Endometrial microvascular endothelial cells (primary cell): ENCODE measurements around the gene CYP2A13. TPM values are rescaled to one million over a fixed set of nuclear protein-coding genes. Genes with fewer than 3 reads are reported as not detected.
"Not testable (repeated sequence)": the region's sequence is repeated elsewhere in the genome, so short reads cannot be mapped to it uniquely, and the experiment has no call there.

ENCODE experiments used
- in situ Hi-C: cut with HindIII; loops from 2 replicates; pipeline ENCODE4 v1.10.0; 2017; ENCODE audit warnings: low sequenced_read_pairs, low pct_unique_long_range_greater_than_20kb; ENCODE audit errors: inconsistent ontology term
- total RNA-seq: library from RNA; depleted of rRNA; stranded (reverse); fragments of >200 nt; gene quantifications from one replicate; pipeline ENCODE4 v1.2.3, GENCODE V29; 2015; ENCODE audit errors: inconsistent ontology term

The CYP2A13 gene, protein sequence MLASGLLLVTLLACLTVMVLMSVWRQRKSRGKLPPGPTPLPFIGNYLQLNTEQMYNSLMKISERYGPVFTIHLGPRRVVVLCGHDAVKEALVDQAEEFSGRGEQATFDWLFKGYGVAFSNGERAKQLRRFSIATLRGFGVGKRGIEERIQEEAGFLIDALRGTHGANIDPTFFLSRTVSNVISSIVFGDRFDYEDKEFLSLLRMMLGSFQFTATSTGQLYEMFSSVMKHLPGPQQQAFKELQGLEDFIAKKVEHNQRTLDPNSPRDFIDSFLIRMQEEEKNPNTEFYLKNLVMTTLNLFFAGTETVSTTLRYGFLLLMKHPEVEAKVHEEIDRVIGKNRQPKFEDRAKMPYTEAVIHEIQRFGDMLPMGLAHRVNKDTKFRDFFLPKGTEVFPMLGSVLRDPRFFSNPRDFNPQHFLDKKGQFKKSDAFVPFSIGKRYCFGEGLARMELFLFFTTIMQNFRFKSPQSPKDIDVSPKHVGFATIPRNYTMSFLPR
- not detected for total RNA-seq

DNA sequence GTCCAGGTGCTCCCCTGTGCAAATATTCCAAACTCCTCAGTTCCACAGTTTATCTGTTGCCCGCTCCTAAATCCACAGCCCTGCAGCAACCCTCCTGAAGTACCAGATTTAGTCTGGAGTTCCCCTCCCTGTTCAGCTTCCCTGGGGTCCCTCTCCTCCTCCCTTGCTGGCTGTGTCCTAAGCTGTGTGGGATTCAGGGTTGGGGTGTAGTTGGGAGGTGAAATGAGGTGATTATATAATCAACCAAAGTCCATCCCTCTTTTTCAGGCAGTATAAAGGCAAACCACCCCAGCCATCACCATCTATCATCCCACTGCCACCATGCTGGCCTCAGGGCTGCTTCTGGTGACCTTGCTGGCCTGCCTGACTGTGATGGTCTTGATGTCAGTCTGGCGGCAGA is at the start of gene CYP2A13:
TSS of gene CYP2A13 (plus strand) at position 301 of the 400 bp plus-strand sequence. CDS start at position 322, 21 bp downstream.
- in situ Hi-C loops = no loop called here

DNA sequence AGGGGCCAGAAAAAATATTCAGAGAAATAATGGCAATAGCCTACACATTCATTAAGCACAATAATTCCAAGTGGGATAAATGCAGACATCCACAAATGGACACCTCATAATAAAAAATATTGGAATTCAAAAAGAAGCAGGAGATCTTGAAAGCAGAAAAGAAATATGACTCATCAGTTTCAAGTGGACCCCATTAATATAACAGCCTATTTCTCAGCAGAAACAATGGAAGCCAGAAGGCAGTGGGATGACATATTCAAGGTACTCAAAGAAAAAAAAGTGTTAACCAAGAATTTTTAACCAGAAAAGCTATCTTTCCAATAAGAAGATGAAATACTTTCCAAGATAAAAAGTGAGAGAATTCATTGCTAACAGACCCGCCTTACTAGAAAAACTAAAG is 48.4 kb upstream of the CYP2A13 start:
- in situ Hi-C loops = no loop called here

DNA sequence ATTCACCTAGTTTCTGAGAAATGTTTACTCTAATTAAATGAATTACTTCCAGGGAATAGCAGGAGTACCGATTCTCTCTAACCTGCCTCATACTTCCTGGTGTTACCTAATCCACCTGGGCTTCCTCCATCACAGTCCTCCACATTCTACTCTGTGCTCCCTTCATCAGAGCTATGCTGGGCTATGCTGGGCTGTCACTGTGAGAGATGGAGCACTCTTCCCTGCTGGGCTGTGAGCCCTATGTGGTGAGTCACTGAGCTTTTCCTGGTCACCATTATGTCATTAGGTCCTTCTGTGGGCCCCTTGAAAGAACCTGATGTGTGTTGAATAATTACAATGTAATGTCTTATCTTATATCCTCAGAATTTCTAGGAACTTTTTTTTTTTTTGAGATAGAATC is 43.2 kb upstream of the CYP2A13 start:
- in situ Hi-C loops = not testable (repeated sequence)

DNA sequence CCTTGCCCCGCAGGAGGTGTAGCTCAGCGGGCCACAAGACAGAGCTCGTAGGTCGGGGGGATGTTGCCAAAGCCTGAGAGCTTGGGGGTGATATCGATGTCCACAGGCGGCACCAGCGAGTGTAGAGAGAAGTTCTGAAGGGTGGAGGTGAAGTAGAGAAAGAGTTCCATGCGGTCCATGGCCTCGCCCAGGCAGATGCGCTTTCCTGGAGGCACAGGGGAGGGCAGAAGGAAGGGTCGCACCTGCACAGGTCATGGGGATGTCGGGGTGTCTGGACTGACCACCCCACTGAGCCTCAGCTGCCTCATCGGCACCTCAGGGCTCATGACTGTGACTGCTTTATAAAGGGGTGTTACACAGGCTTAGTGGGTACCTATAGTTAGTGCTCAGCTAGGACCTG is 37.8 kb upstream of the CYP2A13 start:
- in situ Hi-C loops = no loop called here

DNA sequence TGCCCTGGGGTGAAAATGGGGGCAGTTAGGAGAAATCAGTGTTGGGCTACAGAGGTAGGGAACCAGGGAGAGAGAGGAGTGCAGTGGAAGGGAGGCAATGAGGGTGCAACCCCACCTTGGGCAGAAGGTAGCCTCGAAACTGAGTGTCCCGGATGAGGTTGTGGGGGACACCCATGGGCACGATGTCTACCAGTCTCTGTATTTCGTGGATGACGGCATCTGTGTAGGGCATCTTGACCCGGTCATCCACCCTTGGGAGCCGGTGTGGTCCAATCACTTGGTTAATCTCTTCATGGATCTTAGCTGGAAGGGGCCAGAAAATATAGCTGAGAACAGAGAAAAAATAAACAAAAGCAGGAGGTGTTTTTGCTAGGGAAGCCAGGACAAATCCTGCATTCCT is 36.1 kb upstream of the CYP2A13 start:
- in situ Hi-C loops = not testable (repeated sequence)

DNA sequence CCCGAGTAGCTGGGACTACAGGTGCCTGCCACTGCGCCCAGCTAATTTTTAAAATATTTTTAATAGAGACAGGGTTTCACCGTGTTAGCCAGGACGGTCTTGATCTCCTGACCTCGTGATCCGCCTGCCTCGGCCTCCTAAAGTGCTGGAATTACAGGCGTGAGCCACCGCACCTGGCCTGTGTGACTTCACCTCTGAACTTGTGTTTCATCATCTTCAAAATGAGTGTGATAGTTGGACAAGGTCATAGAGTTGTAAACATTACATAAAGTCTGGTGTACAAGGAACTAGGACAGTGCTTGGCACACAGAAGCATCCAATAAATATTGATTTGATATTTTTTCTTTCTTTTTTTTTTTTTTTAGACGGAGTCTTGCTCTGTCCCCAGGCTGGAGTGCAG is 34.9 kb upstream of the CYP2A13 start:
- in situ Hi-C loops = not testable (repeated sequence)

DNA sequence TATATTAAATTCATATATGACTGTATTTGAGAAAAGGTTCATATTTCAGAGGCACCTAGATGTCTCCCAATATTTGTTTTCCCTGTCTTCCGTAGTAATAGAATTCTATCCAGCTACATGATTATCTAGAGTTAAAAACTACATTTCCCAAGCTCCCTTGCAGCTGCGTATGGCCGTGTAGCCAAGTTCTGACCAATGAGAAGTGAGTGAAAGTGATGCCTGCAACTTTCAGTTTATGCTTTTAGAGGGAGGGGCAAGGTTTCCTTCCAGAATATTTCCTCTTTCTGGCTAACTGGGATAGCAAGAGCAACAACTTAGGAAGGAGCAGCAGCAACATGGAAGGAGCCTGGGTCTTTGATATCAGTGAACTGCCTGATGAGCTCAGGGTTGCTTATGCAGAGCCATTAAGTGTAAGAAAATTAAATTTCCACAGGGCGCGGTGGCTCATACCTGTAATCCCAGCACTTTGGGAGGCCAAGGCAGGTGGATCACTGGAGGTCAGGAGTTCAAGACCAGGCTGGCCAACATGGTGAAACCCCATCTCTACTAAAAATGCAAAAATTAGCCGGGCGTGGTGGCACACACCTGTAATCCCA is 23.2 kb upstream of the CYP2A13 start:
- in situ Hi-C loops = no loop called here

DNA sequence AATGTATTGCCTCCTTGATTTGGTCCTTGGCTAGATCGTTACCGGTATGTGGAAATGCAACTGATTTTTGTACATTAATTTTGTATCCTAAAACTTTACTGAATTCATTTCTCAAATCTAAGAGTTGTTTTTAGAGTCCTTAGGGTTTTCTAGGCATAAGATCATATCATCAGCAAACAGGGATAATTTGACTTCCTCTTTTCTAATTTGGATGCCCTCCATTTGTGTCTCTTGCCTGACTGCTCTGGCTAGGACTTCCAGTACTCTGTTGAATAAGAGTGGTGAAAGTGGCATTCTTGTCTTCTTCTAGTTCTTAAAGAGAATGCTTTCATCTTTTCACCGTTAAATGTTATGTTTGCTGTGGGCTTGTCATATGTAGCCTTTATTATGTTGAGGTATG is 12.0 kb upstream of the CYP2A13 start:
- in situ Hi-C loops = no loop called here

DNA sequence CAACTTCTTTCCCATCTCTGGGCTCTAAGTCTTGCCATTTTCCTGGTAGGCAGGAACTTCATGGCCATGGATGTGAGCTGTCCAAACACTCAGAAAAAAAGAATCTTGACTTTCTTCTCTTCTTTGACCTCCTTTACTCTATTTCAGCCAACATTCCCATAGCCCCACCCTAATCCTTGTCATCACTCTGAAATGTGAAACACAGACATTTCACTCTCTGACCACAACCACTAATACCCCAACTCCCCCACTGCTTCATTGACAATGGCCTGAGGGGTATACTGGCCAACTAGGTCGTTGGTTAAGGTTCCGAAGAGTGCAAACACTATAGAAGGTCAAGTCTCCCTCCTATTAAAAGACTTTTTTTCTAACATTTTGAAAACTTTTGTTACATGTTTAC is 4.7 kb upstream of the CYP2A13 start:
- in situ Hi-C loops = no loop called here

DNA sequence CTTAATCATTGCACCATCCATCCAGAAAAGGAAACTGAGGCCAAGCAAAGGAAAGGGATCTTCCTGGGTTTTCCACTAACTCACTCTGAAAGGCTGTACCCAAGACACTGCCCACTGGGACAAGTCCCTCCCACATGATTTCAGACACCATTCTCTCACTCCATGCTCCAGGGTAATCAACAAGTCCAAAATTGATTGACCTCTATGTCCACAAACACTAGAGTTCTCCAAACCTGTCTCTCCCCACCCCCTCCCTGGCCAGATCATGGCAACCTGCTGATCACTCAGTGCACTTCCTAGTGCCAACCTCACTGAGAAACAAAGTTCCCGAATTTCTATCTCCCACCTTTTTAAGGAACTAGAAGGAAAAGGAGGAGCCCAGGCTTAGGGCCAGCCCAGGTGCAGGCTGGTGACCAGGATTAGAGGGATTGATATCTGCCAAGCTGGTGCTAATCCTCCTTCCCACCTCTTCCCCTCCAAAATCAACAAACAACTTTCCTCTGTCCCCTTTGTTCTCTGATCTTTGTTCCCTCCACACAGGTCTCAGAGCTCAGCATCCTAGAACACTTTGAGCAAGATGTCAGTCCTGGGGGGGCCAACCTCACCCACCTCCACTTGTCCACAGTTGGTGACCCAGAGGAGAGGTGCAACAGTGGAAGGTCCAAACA is 2.4 kb upstream of the CYP2A13 start:
- in situ Hi-C loops = no loop called here

DNA sequence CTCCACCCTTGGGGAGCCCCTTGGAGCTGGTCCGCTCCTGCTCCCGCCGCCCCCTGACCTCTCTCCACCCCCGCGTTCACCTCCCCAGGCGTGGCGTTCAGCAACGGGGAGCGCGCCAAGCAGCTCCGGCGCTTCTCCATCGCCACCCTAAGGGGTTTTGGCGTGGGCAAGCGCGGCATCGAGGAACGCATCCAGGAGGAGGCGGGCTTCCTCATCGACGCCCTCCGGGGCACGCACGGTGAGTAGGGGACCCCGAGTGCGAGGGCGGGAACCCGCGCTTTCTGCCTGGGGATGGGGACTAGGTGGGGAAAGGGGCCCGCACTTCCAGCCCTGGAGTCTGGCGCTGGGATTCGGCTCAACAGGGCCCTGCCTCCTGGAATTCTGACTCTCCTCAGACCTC is 1.7 kb downstream of the CYP2A13 start:
- in situ Hi-C loops = no loop called here

DNA sequence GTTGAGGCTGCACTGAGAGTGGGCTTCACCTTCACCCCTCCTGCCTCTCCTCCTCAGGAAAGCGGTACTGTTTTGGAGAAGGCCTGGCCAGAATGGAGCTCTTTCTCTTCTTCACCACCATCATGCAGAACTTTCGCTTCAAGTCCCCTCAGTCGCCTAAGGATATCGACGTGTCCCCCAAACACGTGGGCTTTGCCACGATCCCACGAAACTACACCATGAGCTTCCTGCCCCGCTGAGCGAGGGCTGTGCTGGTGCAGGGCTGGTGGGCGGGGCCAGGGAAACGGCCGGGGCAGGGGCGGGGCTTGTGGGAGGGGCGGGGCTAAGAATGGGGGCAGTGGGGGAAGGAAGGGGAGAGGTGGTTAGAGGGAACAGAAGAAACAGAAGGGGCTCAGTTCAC is 7.5 kb downstream of the CYP2A13 start:
- in situ Hi-C loops = no loop called here

DNA sequence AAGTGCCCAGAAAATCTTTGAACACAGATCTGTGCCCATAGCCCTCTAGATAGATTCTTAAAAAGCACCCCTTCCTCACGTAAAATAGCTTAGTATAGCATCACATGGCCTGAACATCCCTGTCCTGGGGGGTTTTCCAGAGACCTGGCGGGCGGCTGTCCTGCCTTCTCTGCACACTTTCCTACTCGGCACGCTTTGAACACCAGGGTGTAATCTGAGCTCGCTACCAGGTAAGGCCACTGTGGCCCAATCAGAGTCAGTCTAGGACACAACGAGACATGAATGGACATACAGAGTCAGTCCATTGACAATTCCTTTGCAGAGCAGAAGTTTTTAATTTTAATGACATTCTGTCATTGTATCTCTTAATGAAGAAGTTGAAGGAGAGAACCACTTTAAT is 8.1 kb downstream of the CYP2A13 start:
- in situ Hi-C loops = no loop called here

DNA sequence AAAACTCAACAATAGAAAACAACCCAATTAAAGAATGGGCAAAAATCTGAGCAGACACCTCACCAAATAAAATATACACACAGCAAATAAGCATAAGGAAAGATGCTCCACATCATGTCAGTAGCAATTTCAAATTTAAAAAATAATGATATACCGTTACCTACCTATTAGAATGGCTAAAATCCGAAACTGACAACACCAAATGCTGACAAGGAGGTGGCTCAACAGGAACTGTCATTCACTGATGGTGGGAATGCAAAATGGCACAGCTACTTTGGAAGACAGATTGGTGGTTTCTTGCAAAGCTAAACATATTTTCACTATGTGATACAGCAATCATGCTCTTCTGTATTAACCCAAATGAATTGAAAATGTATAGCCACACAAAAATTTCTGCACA is 9.1 kb downstream of the CYP2A13 start:
- in situ Hi-C loops = no loop called here

DNA sequence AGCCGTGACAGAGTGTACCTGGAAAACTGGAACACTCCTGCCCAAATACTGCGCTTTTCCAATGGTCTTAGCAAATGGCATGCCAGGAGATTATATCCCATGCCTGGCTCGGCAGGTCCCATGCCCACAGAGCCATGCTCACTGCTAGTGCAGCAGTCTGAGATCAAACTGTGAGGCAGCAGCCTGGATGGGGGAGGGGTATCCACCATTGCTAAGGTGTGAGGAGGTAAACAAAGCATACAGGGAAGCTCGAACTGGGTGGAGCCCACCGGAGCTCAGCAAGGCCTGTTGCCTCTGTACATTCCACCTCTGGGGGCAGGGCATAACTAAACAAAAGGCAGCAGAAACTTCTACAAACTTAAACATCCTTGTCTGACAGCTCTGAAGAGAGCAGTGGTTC is 10.5 kb downstream of the CYP2A13 start:
- in situ Hi-C loops = no loop called here

DNA sequence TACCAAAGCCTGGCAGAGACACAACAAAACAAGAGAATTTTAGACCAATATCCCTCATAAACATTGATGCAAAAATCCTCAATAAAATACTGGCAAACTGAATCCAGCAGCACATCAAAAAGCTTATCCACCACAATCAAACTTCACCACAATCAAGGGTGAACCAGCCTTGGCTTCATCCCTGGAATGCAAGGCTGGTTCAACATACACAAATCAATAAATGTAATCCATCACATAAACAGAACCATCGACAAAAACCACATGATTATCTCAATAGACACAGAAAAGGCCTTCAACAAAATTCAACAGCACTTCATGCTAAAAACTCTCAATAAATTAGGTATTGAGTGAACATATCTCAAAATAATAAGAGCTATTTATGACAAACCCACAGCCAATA is 14.0 kb downstream of the CYP2A13 start:
- in situ Hi-C loops = not testable (repeated sequence)

DNA sequence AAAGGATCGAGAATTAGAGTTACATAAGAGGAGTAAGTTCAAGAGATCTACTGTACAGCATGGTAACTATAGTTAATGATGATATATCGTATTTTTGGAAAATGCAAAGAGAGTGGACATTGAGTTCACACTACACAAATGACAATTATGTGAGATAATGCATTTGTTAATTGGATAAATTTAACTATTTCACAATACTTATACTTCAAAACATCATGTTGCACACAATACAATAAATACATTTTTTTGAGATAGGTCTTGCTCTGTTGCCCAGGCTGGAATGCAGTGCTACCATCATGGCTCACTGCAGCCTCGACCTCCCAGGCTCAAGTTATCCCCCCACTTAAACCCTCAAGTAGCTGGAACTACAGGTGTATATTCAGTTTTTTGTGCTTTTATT is 17.9 kb downstream of the CYP2A13 start:
- in situ Hi-C loops = no loop called here

DNA sequence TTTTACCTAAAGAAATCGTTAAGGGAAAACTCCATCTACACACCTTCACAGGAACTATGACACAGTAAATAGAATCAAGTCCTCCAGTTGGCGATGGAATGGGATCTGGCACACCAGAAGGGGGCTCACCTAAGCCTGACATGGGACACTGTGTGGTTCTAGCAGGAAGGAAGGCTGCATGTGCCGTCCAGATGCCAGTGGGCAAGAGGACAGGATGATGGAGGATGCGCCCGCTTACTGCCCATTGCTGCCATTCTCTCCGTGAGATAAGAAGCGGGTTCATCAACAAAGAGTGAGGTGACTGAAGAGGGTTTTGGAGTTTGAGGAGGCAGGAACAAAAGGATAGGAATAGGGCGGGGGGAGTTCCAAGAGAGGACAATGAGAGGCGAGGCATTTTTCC is 23.0 kb downstream of the CYP2A13 start:
- in situ Hi-C loops = no loop called here

DNA sequence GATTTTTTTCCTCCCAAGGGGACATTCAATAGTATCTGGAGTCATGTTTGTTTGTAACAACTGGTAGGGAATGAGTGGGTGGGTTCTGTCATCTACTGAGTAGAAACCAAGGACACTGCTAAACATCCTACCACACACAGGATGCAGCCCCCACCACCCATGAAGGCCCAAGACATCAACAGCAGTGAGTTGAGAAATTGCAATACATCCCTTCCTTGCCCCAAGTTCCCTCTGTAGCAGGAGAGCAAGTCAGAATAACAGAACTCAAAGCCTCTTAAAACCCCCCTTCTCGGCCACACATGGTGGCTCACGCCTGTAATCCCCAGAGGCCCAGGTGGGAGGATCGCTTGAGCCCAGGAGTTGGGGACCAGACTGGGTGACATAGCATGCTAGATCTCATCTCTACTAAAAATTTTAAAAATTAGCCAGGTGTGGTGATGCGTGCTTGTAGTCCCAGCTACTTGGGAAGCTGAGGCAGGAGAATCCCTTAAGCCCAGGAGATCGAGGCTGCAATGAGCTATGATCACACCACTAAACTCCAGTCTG is 23.6 kb downstream of the CYP2A13 start:
- in situ Hi-C loops = no loop called here
